Stimulated activated CD8-positive, alpha-beta memory T cell treated with anti-CD3 and anti-CD28 coated beads, Interleukin-4, amount 100 ng/mL, for 4 hours (primary cell): ENCODE results near the gene FGF14.

ENCODE experiments used
- DNase-seq, 2 donors: peaks; one replicate each; pipeline ENCODE4 v3.0.0-alpha.2; 2020; ENCODE audit warnings: low read depth in 2 of 2, low spot score in 1 of 2

Gene FGF14

DNA sequence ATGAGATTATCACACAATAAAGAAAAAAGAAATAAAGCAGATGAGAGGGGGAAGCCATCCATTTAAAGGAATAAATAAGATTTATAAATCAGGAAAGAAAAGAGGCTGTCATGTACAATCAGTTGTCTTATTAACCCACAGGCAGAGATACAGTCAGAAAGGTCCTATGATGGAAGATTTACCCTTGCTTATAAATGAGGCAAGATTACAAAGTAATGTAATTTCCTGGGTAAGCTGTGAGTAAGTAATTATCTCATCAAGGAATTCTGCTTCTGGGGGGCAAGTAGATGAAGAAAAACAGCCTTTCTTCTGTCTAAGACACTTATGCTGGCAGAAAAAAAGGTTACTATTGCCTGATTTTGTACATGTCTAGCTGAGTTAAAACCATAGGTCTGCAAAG, 146.4 kb downstream of the FGF14 start:
- DNase-seq = no peak

DNA sequence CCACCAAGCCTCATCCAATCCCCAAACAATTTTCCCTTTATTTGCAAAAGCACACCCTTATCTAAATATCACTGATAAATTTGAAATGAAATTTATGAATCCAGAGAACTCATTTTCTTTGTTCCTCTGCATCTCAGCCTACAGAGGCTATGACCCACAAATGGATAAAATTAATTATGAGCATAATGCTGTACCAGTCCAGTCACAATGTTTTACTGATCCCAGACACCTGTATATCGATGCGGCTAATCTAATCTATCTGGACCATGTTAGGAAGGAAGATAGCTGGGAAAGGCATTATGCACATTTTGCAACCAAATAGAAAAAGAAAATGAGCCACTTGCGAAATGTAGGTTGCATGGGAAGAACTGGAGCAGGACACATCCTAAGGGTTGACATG, 150.0 kb downstream of the FGF14 start:
- no peak for DNase-seq

DNA sequence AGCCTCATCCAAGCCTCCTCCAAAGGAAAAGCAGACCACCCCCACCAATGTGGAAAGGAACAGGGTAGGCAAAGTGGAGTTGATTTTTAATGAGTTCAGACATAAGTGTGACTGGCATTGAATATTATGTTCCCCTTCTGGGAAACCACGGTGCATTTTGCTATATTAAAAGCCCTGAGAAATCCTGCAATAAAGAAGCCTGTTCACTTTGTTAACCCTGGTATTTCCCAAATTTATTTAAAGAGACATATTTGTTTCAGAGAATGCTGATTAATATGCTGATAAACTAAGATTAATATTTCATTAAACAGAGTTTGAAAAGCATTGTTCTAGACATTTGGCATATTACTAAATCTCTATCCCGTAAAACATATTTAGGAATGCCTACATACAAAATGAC, 151.4 kb downstream of the FGF14 start:
- no peak for DNase-seq

DNA sequence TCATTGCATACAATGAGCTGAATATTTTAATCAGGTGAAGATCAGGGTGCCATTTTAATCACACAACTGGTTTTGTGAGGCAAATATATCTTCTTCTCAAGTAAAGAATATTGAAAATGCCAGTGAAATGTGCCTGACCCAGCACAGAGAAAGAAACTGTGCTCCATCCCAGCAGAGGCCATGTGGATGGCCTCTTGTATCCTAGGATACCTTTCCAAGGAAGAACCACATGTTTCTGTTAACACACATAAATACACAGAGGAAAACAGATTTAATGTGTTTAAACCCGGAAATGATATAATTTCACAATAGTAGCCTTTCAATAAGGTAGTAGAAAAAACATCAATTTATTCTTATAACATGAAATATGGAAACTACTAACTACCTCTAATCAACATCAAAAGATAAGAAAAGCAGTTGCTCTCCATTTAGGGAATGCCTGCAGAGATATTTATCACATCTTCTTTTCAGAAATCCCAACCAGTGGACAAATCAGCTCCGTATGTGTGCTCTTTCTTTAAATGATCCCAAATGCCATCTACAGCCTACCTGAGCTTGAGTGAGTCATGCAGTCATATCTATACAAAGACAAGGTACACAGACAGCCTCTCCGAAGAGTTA, 157.1 kb downstream of the FGF14 start:
- DNase-seq = no peak

DNA sequence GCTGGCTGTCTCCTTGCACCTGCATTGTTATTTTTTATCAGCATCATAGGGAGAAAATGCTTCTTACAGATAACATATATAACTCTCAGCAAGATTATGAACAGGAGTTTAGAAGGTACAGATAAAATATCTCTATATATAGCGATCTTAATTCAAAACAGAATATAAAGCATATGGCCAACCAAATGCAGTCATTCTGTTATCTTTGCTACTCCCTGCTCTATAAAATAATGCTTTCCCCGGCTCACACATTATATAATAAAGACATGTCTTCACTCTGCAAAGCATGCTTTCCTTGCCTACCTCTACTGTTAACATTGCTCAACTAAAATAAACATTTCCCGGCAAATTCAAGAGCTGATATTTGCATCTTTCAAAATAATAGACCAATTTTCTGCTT, 161.7 kb downstream of the FGF14 start:
- DNase-seq = no peak

DNA sequence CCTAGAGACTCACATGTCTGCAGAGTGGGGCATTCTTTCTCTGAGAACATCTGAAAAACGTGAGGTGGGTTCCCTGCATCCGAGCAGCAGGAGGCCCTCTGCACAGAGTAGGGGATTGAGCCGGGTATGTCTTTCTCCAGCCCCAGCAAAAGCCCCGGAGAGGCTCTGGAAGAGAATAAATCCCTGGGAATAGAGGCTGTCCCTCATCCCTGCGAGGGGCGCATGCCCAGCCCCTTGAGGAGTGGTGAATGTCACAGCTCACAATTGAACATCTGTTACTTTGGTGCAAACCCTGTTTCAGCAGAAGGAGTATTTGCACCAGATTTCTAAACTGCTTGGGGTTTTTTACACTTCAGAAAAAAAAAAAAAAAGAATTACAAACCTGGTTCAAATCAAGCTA, 164.6 kb downstream of the FGF14 start:
- DNase-seq = no peak

DNA sequence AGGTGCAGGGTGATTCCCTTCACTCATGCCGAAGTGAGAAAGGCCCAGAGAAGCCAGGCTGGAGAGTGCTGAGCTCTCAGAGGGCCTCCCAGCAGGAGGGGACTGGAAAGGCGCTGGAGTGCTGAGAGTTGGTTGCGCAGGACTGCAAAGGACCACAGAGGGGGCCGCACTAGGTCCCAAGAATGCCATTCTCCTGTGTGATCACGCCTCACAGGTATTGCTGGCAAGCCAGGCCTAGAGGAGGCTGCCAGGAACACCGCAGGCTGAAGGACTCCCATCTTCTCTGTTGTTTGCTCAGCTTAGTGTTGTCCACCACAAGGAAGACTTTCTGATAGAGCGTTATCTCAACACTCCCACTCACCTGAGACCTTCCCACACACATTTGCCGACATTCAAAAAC, 165.0 kb downstream of the FGF14 start:
- no peak for DNase-seq

DNA sequence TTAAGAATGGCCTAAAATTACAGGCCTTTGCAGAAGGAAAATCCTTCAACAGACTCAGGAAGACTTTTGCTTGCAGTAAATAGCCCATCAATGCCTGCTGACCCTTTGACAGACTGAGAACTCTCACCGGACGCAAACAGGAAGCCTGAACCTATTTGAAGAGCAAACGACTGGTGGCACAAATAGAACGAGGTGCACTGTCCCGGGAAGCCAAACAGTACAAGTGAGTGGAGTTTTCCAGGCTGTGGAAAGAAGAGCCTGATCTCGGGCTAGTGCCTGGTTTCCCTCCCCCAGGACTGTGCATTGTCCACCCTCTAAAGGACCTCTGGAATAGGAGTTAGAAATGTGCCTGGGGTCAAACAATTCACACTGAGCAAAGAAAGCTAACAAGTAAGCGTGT, 165.5 kb downstream of the FGF14 start:
- DNase-seq = no peak

DNA sequence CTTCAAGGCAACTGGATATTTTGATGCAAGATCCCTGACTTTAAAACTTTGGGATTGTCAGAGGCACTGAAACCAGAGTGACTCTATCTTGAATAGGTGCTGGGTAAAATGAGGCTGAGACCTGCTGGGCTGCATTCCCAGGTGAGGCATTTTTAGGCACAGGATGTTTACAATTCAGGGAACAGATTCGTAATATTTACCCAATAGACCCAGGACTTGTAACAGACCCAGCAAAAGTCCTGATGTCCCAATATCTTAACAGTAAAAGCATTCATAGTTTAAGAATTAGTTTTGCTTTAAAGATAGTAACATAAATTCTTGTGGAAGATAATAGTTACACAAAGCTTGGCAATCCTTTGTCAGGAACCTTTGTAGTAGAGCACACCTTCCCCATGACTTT, 166.2 kb downstream of the FGF14 start:
- DNase-seq = no peak

DNA sequence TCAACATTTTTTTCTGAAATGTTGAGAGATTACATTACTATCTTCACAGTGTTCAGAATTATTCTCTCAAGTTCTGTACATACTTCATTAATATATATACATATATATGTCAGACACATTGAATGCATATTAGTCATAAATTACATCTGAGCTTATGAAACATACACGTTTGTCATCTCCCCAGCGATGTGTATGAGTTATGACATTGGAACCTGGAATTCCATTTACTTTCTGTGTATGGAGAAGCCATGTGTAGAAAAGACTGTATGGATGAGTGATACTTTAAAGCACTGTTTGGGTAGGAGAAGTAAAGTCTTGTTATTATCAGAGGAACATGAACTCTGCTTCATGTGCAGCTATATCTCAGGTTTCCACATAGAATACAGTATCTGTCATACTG, 167.2 kb downstream of the FGF14 start:
- no peak for DNase-seq

DNA sequence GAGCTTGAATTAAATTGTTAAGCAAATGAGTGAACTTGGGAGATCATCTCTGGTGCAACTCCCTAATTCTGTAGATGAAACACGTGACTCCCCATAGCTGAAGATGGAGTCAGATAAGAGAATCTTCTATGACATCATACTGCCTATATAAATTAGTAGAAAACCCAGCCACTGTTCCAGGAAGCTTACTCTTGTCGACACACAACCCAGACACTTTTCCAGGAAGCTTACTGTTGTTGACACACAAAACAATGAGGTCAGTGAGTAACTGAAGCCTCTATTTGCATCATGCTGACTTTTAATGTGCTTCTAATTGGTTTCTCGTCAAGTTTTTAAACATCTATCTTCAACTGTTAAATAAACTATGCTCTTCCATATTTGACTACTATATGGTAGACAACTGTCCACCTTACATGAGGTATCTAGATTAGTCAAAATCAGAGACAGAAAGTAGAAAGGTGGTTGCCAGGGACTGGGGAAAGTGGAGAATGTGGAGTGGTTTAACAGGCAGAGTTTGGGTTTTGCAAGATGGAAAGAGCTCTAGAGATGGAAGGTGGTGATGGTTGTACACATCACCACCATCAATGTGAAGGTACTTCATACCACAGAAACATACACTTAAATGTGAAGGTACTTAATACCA, 168.2 kb downstream of the FGF14 start:
- DNase-seq = no peak

DNA sequence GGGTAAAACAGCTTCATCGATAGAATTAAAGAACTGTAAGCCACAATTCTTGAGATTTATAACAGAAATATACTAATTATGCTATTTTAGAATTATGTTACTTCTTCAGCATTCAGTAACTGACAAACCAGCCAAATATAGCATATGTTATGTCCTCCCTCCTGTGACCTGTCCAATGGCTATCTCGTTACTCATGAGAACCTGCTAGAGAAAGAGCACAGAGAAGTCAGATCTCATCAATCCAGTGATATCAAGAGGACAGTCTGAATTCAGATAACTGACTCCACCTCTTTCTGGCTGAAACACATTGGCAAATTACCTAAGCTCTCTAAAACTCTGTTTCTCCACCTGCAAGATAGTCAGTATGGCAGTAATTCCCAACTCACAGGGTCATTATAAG, 170.4 kb downstream of the FGF14 start:
- no peak for DNase-seq

DNA sequence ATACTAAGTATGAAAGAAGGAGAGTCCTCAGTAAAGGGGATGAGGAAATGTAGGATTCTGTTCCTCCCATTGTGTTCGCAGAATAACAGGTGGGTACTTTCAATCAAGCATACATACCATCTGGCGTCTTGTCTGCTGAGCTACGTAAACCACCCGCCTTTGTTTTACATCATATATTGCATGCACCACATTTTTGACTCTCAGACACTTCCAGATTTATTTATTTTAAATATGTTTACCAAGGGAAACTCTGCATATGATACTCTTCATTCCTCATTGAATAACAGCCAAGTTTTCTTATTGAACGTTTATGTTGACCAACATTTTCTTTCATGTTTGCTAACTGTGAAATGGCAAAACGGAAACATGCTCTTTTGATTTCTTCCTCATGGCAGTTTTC, 174.1 kb downstream of the FGF14 start:
- no peak for DNase-seq

DNA sequence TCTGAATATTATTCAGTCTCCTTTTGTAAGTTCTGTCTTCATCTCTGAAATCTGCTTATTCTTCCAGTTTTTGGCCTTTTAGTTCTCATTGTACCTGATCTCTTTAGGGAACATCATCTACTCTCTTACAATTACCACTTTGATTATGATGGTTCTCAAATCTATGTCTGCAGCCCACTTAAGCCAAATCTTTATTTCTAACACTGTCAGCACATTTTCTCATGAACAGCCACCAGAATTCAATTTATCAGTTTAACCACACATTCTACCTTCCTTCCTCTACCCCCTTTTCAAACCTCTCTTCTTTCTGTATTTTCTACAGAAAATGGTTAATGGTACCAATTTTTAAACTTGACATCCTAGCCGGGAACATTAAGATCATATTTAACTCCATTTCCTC, 175.3 kb downstream of the FGF14 start:
- DNase-seq = no peak

DNA sequence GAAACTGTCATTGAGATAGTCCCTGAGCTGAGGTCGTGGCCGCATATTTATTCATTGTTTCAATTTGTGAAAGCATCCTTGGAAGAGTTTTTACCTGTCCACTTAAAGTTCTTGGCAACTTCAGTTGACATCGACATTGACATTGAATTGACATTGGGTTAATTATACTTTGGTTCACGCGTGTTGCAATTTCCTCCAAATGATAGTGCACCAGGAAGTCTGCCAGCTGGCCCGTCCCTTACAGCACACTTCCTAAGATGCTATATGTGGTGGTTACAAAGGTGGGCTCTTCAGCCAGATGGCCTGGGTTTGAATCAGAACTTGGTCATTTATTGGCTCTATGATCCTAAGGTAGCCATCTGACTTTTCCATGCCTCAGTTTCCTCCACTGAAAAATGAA, 176.0 kb downstream of the FGF14 start:
- no peak for DNase-seq

DNA sequence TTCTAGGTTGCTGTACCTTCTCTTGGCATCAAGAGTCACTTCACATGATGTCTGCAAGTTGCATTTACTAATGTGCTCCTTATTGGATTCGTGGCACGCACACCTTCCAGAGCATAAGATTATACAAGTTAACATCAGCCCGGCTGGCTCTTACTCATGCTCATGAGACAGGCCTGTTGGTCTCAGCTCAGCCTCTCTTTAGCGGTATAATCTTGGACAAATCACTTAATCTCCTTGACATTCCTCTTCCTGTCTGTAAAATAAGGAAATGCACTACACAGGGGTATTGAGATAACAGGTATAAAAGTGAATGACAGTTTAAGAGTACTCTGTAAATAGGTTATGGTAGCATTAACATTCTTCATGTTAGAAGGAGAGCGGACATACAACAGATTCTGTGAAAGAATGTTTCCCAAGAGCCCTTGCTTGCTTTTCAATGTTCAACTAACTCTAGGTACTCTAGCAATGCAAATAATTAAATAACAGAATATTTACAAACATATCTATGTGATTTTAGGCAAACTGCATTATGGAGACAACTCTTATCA, 181.1 kb downstream of the FGF14 start:
- no peak for DNase-seq

DNA sequence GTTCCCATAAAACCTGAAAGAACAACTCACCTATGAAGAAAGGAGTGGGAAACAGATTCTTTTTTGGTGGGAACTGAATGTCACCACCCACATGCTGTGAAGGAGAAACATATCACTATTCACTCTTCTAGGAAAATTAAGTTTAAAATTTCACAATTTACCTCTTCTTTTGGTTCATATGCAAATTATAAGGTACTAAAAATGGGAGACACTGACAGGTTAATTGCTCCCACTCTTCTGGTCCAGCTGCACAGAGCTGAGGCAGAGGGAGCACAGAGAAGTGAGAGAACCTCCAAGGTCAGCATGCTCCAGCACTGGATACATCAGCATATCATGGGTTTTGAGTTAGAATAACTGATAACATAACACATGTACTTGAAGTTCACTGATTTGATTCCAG, 186.9 kb downstream of the FGF14 start:
- no peak for DNase-seq

DNA sequence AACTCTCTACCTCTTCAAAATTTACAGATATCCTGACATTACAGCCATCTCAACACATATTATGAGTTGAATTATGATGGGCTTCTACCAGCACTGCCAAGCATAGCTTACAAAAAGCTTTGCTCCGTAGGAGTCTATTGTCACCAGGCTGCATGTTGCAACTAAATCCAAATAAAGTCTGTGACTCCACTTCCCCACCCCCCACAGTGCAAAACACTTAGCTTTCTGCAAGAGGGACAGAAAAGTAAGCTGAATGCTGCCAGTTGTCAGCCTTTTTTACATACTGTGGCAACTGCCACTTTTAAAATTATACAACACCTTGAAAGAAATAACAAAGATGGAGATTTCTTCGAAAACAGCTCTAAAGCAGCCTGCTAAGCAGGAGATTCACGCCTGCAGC, 189.1 kb downstream of the FGF14 start:
- DNase-seq = no peak

DNA sequence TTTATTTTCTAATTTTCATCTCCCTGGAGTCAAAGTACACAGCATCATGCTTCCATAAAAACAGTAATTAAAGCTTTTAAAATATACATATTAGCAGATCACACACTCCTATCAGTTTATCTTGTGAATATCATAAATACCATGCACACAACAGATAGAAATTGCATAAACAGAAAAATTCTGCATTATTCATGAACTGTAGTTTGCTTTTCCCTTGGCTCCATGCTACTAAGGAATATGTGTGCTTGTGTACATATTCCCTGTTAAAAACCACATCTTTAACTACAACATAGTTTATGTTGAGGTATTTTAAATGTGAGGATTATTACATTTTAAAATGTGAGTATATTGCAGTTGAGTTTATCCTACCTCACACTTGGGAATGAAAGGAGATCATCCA, 193.5 kb downstream of the FGF14 start:
- DNase-seq = no peak

DNA sequence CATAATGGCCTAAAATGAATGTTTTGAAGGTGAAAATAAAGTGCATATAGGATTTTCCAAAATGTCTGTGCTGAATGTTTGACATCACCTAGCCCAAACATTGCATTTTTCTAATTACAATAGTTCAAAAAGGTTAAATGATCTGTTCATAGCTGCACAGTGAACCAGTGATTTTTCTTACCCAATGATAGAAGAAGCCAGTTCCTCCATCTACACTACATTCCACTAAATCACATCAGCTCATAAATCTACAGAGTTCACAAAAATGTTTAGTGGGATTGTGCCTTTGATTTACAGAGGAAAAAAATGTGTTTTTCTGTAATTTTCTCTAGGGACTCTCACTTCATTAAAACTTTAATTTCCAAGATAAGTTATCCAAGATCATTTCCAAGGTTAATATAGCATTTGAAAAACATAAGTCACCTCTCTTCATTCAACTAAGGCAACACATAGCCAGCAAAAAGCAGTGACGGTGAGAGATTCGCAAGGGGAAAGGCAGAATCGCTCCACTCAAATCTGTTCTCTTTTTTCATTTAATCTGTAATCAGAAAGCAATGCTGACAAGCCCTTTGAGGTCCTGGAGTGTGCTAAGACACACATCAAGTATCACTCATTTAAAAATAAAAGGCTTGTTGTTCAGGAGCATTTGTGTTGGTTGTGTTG, 194.0 kb downstream of the FGF14 start:
- DNase-seq = no peak

DNA sequence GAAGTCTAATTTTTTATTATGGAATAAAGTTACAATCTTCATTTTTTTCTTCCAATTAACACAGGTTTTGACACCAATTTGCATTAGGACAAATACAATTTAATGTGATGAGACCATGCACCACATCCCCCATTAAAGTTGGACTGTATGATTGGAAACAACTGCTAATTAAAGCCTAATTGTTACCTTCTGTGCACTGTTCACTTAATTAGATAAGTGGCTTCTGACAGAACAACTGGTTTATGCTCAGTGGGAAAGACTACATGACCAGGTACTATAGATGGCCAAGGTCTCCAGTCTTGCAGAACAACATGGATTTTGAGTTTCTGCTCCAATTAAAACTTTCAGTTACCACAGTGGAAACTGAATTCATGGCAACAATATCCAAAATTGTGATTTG, 198.1 kb downstream of the FGF14 start:
- DNase-seq = no peak

DNA sequence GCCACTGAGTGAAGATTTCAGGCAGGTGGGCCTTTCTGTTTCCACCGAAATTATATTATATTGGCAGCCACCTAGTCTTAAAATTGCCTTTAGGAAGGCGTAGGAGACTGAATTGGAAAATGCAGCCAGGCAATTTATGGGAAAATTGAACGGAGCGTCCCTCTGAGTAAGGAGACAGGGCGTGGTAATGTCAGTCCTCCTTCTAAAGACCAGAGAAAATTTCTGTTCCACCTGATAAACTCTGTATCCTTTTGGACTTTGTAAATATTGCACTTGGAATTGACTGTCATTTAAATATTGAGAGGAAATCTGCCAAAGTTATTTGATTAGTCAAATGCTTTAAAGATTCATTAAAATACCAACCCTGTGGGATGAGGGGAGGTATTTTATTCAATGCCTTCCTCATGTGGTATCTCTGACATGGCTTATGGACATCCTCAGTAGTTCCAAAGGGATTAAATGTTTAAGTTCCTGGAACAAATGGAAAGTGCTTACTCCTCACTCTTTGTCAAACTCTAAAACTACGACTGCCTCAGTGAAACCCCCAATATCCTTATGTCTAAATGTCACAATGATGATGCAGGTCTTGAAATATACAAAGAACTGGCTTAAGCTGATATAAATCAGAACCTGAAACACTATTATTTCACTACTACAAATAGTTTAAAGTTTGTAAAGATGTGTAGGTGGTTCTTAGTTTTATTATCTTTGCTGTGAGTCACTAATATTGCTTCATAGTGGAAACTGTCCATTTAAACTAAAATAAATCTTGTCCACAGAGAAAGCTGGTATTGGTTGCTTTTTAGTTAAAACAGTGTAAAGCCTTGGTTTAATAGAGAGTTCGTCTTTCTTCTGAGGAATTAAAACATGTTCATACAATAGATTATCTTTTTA, 203.2 kb downstream of the FGF14 start:
- no peak for DNase-seq
